ENCODE measurements around the gene KLHDC9. TPM values are rescaled to one million over a fixed set of nuclear protein-coding genes. Genes with fewer than 3 reads are reported as not detected.

Gene KLHDC9
- polyA plus RNA-seq, 4 donors = 15.9 to 19.9 (median 18.3) TPM

GRCh38 chr1:161128591-161129420 lies 30.6 kb downstream of the KLHDC9 start:
- DNase-seq (ENCODE audit: low read depth in 4 of 4, low spot score in 3 of 4) = no peak

- DNase-seq (ENCODE audit: low read depth in 4 of 4, low spot score in 3 of 4) = no peak
Measured at GRCh38 chr1:161130266-161130665, 32.1 kb downstream of the KLHDC9 start.

- no peak for DNase-seq (ENCODE audit: low read depth in 4 of 4, low spot score in 3 of 4)
Measured at GRCh38 chr1:161131523-161132409, 33.6 kb downstream of the KLHDC9 start.

- peak; percentile 83 to 91 (median 86) for DNase-seq (ENCODE audit: low read depth in 4 of 4, low spot score in 3 of 4)
Measured at GRCh38 chr1:161132410-161133219, 34.5 kb downstream of the KLHDC9 start, which contains the start of gene DEDD. Gene DEDD, minus strand, starts transcription at chr1:161132667. Its CDS starts 8,205 bp downstream, at chr1:161124462.

- DNase-seq (ENCODE audit: low read depth in 4 of 4, low spot score in 3 of 4) = no peak
Measured at GRCh38 chr1:161133220-161133740, 35.1 kb downstream of the KLHDC9 start.

GRCh38 chr1:161137881-161138280 lies 39.7 kb downstream of the KLHDC9 start:
- no peak for DNase-seq (ENCODE audit: low read depth in 4 of 4, low spot score in 3 of 4)

GRCh38 chr1:161138431-161138830 lies 40.3 kb downstream of the KLHDC9 start:
- no peak for DNase-seq (ENCODE audit: low read depth in 4 of 4, low spot score in 3 of 4)

GRCh38 chr1:161139766-161140165 lies 41.6 kb downstream of the KLHDC9 start:
- no peak for DNase-seq (ENCODE audit: low read depth in 4 of 4, low spot score in 3 of 4)

GRCh38 chr1:161140755-161141400 lies 42.7 kb downstream of the KLHDC9 start:
- DNase-seq (ENCODE audit: low read depth in 4 of 4, low spot score in 3 of 4) = no peak

- DNase-seq (ENCODE audit: low read depth in 4 of 4, low spot score in 3 of 4) = no peak
Measured at GRCh38 chr1:161145832-161146231, 47.7 kb downstream of the KLHDC9 start.

Other genes with a start within 250 kb of the KLHDC9 start
- gene CD244, start 235.5 kb upstream of the KLHDC9 start, polyA plus RNA-seq (ENCODE audit: insufficient read length in 4 of 4) = under 1 TPM; 0.10 to 0.33 (median 0.21) TPM
- 1 to 10 TPM; 1.3 to 3.5 (median 2.1) TPM for gene ITLN1, start 213.2 kb upstream of the KLHDC9 start, polyA plus RNA-seq (ENCODE audit: insufficient read length in 4 of 4)
- gene ITLN2, start 143.6 kb upstream of the KLHDC9 start, polyA plus RNA-seq (ENCODE audit: insufficient read length in 4 of 4) = under 1 TPM in 1 of 4 donors, not detected in 3; 0.06 TPM
- gene F11R, start 77.2 kb upstream of the KLHDC9 start, polyA plus RNA-seq (ENCODE audit: insufficient read length in 4 of 4) = 100 to 1,000 TPM in 1 of 4 donors, 10 to 100 TPM in 3; 81.3 to 103 (median 95.5) TPM
- 10 to 100 TPM; 44.6 to 80.5 (median 47.9) TPM for gene TSTD1, start 59.4 kb upstream of the KLHDC9 start, polyA plus RNA-seq (ENCODE audit: insufficient read length in 4 of 4)
- gene USF1, start 52.4 kb upstream of the KLHDC9 start, polyA plus RNA-seq (ENCODE audit: insufficient read length in 4 of 4) = 10 to 100 TPM; 55.0 to 59.3 (median 56.6) TPM
- gene ARHGAP30, start 28.5 kb upstream of the KLHDC9 start, polyA plus RNA-seq (ENCODE audit: insufficient read length in 4 of 4) = 1 to 10 TPM; 1.8 to 2.3 (median 2.0) TPM
- 1 to 10 TPM; 1.9 to 4.9 (median 3.4) TPM for gene NECTIN4, start 8.8 kb upstream of the KLHDC9 start, polyA plus RNA-seq (ENCODE audit: insufficient read length in 4 of 4)
- 10 to 100 TPM; 64.7 to 90.0 (median 71.0) TPM for gene PFDN2, start 19.7 kb downstream of the KLHDC9 start, polyA plus RNA-seq (ENCODE audit: insufficient read length in 4 of 4)
- gene NIT1, start 19.7 kb downstream of the KLHDC9 start, polyA plus RNA-seq (ENCODE audit: insufficient read length in 4 of 4) = 10 to 100 TPM; 47.8 to 55.3 (median 52.1) TPM
- 10 to 100 TPM; 47.2 to 59.6 (median 50.8) TPM for gene DEDD, start 34.3 kb downstream of the KLHDC9 start, polyA plus RNA-seq (ENCODE audit: insufficient read length in 4 of 4)
- 100 to 1,000 TPM; 147 to 165 (median 159) TPM for gene UFC1, start 55.6 kb downstream of the KLHDC9 start, polyA plus RNA-seq (ENCODE audit: insufficient read length in 4 of 4)
- 10 to 100 TPM; 45.7 to 51.3 (median 51.0) TPM for gene USP21, start 61.1 kb downstream of the KLHDC9 start, polyA plus RNA-seq (ENCODE audit: insufficient read length in 4 of 4)
- 10 to 100 TPM; 36.3 to 44.0 (median 37.4) TPM for gene PPOX, start 68.1 kb downstream of the KLHDC9 start, polyA plus RNA-seq (ENCODE audit: insufficient read length in 4 of 4)
- gene B4GALT3, start 79.1 kb downstream of the KLHDC9 start, polyA plus RNA-seq (ENCODE audit: insufficient read length in 4 of 4) = 10 to 100 TPM; 43.6 to 46.2 (median 44.9) TPM
- gene ADAMTS4, start 100.7 kb downstream of the KLHDC9 start, polyA plus RNA-seq (ENCODE audit: insufficient read length in 4 of 4) = 1 to 10 TPM in 2 of 4 donors, under 1 TPM in 2; 0.66 to 1.4 (median 1.0) TPM
- 100 to 1,000 TPM; 174 to 198 (median 193) TPM for gene NDUFS2, start 104.0 kb downstream of the KLHDC9 start, polyA plus RNA-seq (ENCODE audit: insufficient read length in 4 of 4)
- gene FCER1G, start 116.9 kb downstream of the KLHDC9 start, polyA plus RNA-seq (ENCODE audit: insufficient read length in 4 of 4) = 10 to 100 TPM; 12.0 to 16.1 (median 15.4) TPM
- 1 to 10 TPM in 1 of 4 donors, under 1 TPM in 2, not detected in 1; 0.13 to 6.0 (median 0.47) TPM for gene APOA2, start 125.3 kb downstream of the KLHDC9 start, polyA plus RNA-seq (ENCODE audit: insufficient read length in 4 of 4)
- 10 to 100 TPM; 14.5 to 15.5 (median 14.9) TPM for gene TOMM40L, start 127.7 kb downstream of the KLHDC9 start, polyA plus RNA-seq (ENCODE audit: insufficient read length in 4 of 4)
- gene NR1I3, start 139.8 kb downstream of the KLHDC9 start, polyA plus RNA-seq (ENCODE audit: insufficient read length in 4 of 4) = 1 to 10 TPM; 2.0 to 4.3 (median 3.8) TPM
- gene PCP4L1, start 160.4 kb downstream of the KLHDC9 start, polyA plus RNA-seq (ENCODE audit: insufficient read length in 4 of 4) = 1 to 10 TPM in 2 of 4 donors, under 1 TPM in 2; 0.91 to 1.6 (median 0.98) TPM
- gene MPZ, start 211.6 kb downstream of the KLHDC9 start, polyA plus RNA-seq (ENCODE audit: insufficient read length in 4 of 4) = 10 to 100 TPM in 1 of 4 donors, 1 to 10 TPM in 3; 4.2 to 12.5 (median 4.6) TPM
- gene SDHC, start 216.0 kb downstream of the KLHDC9 start, polyA plus RNA-seq (ENCODE audit: insufficient read length in 4 of 4) = 100 to 1,000 TPM; 265 to 291 (median 279) TPM

Data from right renal pelvis (tissue), 4 donors.